Cardiac septum (tissue), 1 donor: ENCODE data around the gene CENPU. TPM values are rescaled to one million over a fixed set of nuclear protein-coding genes. Genes with fewer than 3 reads are reported as not detected.
"Not testable (repeated sequence)": the region's sequence is repeated elsewhere in the genome, so short reads cannot be mapped to it uniquely, and the experiment has no call there.

Experiments
- DNase-seq: peaks from one replicate; pipeline ENCODE4 v3.0.0-alpha.2; 2020; ENCODE audit warnings: low spot score
- intact Hi-C: fragments of 100-400 bp; cut with DNase I; formaldehyde crosslinking; loops from one replicate; pipeline ENCODE4 v1.14.0; 2022
- long read RNA-seq: library from polyadenylated mRNA; unstranded; transcript quantifications from one replicate; pipeline ENCODE4 v2.0.0, GENCODE V29; 2021
- total RNA-seq: library from RNA; stranded (reverse); fragmentation: NEBNext Ultra II Directional; extraction: Animal tissue kit (Norgen Biotek cat#: 25700); gene quantifications from one replicate; pipeline ENCODE4 v1.2.1, GENCODE V29; 2021
- donor health status: DM: no; HTN: no; CAD: no.

Gene CENPU, protein sequence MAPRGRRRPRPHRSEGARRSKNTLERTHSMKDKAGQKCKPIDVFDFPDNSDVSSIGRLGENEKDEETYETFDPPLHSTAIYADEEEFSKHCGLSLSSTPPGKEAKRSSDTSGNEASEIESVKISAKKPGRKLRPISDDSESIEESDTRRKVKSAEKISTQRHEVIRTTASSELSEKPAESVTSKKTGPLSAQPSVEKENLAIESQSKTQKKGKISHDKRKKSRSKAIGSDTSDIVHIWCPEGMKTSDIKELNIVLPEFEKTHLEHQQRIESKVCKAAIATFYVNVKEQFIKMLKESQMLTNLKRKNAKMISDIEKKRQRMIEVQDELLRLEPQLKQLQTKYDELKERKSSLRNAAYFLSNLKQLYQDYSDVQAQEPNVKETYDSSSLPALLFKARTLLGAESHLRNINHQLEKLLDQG
- total RNA-seq: 1.5 TPM
- long read RNA-seq, partial matches to known transcripts: 1 of 4 reads
- long read RNA-seq, other reads (novel, unspliced or antisense): 0 of 4 reads

DNA sequence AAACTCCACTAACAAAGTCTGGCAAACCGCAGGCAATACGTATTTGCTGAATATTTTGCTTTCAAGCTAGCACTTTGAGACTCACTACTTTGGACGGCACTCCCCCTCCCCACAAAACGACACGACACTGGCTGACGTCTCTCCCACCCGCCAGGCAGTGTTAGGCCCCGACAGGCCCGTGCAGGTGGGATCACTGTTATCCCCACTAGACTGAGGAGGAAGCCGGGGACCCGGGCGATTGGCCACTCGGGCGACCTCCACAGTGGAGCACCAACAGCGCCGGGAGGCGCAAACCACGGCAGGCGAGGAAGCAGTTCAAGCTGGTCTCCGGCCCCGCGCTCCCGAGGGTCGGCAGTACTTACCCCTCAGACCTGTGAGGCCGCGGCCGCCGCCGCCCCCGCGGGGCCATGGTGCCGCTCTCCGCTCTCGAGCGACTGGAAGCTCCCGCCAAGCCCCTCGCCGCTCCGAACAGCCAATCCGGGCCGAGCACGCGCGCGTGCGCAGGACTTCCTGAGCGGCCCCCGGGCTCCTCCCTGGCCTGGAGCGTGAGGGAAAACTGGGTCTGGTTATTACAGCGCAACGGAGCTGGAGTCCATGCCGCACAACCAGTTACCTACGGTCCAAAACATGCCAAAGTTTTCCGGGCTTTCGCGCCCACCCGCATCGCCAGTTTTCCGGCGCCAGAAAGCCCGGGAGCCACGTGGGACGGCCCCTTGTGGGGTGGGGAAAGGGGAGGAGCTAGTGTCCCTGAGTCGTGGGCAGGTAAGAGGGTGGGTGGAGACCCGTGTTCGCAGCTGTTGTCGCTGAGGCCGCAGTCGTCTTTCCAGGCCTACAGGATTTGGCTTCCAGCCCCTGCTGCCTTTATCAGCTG lies at the start of gene CENPU:
TSS of gene CENPU (minus strand) at position 443 of the 871 bp plus-strand sequence. CDS start at position 409, 34 bp downstream.
- intact Hi-C loops: loop anchor here (2.0 to 10.0 kb wide), 3 partner anchors 85 to 472 kb away; partner anchors contain the start of genes CASP3 and PRIMPOL
- peak; percentile 95 for DNase-seq

DNA sequence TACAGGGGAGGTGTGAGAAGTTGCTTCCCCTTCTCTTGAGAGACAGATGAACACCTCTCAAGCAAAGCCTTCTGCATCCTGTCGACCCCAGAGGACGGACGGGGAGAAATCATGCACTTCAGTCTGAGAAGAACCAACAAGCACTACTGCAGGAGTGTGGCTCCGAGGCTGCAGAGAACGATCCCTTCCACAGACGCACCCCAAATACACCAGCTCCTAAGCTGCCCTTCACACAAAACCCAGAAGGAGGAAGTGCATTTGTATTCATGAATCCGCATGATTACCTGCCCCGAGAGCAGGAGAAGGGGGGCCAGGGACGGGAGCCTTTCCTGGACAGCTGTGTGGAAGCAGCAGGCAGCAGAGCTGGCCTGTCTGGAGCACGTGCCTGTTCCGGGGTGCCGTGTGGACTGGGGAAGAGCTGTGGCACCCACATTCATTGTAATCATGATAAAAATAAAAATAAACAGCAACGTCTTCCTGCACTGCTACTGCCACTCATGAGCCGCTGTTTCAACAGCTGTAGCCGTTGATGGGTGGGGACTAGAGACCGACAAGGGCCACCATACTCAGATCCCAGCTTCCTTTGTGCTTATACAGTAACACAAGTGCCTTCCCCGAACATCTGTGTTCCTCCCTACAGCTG lies 49.0 kb upstream of the CENPU start:
- no peak for DNase-seq

DNA sequence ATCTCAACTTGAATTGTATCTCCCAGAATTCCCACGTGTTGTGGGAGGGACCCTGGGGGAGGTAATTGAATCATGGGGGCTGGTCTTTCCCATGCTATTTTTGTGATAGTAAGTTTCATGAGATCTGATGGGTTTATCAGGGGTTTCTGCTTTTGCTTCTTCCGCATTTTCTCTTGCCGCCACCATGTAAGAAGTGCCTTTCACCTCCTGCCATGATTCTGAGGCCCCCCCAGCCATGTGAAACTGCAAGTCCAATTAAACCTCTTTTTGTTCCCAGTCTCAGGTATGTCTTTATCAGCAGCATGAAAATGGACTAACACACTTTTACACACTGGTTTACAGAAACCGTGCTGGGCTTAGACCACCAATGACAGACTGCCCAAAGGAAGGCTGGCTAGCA lies 45.3 kb upstream of the CENPU start:
- intact Hi-C loops, DNase-seq: not testable (repeated sequence)

More for the DNA sequence above, 49.0 kb upstream of the CENPU start:
- intact Hi-C loops: no loop called here

- intact Hi-C loops: no loop called here
These were observed 44.4 kb upstream of the CENPU start for GRCh38 chr4:184778325-184778724.

GRCh38 chr4:184776821-184777220 lies 42.9 kb upstream of the CENPU start:
- intact Hi-C loops: no loop called here

More at GRCh38 chr4:184778325-184778724, 44.4 kb upstream of the CENPU start:
- no peak for DNase-seq

GRCh38 chr4:184775854-184776555 lies 42.1 kb upstream of the CENPU start:
- intact Hi-C loops: no loop called here

More at GRCh38 chr4:184776821-184777220, 42.9 kb upstream of the CENPU start:
- DNase-seq: no peak

DNA sequence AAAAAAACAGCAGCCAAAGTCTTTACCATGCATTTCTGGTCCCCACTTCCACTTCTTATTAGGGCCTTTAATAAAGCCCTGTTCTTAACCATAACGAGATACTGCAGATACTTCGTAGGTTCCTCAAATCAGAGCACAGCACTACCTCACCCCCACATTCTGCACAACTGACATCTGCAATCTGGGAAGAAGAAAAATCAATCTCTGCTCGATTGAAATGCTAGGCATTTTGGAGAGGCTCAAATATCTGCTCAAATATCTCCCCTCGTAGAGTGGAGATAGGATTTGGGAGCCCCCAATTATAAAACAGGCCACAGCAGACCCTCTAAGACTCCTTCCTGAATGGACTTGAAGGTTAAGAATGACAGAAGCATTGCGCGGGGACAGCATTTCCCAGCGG lies 40.3 kb upstream of the CENPU start:
- intact Hi-C loops: no loop called here

More at GRCh38 chr4:184775854-184776555, 42.1 kb upstream of the CENPU start:
- no peak for DNase-seq

GRCh38 chr4:184771416-184771815 lies 37.5 kb upstream of the CENPU start:
- intact Hi-C loops: no loop called here
- DNase-seq: no peak

More for the DNA sequence above, 40.3 kb upstream of the CENPU start:
- no peak for DNase-seq

- intact Hi-C loops: no loop called here
- DNase-seq: no peak
These were observed 35.4 kb upstream of the CENPU start for GRCh38 chr4:184769141-184769765.

DNA sequence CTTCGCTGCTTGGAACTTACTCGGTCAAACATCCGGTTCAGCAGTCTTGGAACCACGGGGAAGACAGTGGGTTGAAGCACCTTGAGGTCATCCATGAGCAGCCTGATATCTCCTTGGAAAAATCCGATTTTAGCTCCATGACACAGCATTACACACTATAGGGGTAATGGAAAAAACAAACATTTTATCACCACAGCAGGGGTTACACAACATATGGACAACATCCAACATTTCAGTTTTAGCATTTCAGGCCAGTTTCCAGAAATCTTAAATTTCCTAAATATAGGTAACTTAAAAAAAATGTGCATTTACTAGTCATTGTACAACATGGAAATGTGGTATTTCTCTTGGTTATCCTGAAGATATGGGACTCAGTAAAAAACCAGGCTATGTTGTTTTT lies 34.4 kb upstream of the CENPU start:
- no peak for DNase-seq
- intact Hi-C loops: no loop called here

- intact Hi-C loops: no loop called here
These were observed 32.5 kb upstream of the CENPU start for GRCh38 chr4:184766446-184766845.

DNA sequence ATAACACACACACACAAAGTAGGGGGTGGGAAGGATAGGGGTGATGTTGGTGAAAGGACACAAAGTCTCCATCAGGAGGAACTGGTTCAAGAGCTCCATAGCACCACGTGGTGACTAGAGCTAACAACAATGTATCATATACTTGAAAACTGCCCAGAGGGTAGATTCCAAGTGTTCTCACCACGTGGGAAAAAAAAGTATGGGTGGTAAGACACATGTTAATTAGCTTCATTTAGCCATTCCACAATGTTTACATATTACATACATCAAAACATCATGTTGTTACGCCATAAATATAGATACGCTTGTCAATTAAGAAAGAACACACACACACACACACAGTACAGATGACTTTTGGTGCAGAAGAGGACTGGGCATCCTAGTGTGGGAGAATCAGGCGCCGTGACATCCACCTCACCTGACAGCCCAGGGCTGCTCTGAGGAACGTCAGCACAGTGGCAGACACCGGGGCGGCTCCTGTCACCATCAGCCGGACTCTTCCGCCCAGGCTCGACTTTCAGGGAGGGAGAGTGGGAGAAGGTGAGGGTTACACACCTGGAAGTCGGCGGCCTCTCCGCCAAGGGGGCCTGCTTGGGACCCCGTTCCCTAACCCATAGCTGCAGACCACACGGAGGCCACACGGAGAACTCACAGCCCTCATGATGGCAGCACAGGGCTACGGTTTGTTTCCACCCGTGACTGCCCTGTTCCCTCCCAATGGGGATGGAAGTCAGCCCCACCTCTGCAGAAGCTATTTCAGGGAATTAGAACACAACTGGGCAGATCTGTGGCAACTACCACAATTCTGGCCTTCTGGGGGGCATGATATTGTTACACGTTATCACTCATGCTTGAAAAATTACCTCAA lies 31.8 kb upstream of the CENPU start:
- no peak for DNase-seq
- intact Hi-C loops: no loop called here

More at GRCh38 chr4:184766446-184766845, 32.5 kb upstream of the CENPU start:
- DNase-seq: no peak

- intact Hi-C loops: no loop called here
- DNase-seq: no peak
These were observed 30.7 kb upstream of the CENPU start for GRCh38 chr4:184764601-184765000.

DNA sequence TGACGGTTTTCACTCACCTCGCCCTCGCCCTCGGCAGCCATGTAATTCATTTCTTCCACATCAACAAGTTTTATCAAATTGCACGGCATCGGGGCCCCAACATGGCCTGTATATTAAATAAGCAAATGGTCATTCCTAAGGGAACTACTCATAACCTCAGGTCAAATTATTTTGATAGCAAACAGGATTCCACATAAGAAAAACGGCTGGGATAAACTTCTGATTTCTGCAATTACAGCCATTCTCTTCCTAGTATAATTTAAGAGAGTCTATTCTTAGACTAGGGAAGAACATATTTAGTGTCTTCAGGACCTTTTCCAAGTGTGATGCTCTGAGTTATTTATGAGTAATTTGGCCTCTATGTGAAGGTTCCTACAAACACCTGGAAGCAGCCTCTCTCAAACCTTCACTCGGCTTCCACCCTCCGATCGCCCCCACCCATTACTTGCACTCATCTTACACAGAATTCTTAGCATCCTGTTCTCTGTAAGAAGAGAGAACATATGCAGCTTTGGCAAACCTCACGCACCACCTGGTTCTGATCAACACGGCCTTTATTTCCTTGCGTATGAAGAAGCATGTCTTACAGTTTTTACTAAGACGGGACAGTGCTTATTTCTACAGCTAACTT lies 29.4 kb upstream of the CENPU start:
- no peak for DNase-seq
- intact Hi-C loops: no loop called here

DNA sequence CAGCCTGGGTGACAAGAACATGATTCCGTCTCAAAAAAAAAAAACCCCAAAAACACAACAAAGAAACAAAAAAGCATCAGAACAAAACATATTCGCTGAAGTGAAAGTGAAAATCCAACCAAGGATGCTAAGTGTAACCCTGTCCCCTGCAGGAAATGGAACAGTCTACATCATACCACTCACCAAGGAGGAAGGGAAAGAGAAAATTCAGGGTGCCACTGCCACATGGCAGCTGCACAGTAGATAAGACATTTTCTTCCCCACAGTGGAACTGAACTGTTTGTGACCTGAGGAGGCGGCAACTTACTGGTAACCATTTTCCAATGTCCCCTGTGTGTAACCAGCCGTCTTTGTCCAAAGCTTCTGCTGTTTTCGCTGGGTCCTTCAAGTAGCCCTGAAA lies 28.2 kb upstream of the CENPU start:
- intact Hi-C loops: no loop called here
- DNase-seq: no peak

DNA sequence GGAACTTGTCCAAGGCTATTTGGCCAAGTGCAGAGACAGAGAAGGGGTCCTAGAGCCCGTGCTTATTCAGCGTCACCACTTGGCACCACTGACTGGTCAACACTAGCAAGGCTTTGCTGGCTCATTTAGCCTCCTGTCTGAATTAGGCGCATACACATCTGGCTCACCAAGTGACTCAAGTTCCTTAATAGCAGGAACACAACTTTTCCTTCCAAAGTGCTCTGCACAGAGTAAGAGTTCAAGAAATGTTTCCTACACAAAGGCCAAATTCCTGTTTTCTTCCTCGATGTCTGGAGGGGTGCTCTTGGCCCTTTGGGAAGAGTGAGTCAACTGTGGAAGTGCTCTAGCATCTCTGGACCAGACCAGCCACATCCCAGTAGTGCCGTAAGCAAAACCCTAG lies 26.8 kb upstream of the CENPU start:
- intact Hi-C loops: no loop called here
- no peak for DNase-seq

- intact Hi-C loops: no loop called here
- DNase-seq: no peak
These were observed 23.9 kb upstream of the CENPU start for GRCh38 chr4:184757810-184758209.
